GM06990 (cell line): ENCODE measurements around the gene PCYT1A.
A peak's percentile ranks its signal among the peaks of the same experiment; 100 is the strongest.
"Not testable (repeated sequence)": the region's sequence is repeated elsewhere in the genome, so short reads cannot be mapped to it uniquely, and the experiment has no call there.

Experiments
- DNase-seq: peaks from one replicate; pipeline ENCODE4 v3.0.0-alpha.2; 2011; ENCODE audit not compliant: insufficient read length; ENCODE audit errors: extremely low read depth
- H3K27me3 ChIP-seq: replicated peaks from 2 replicates; pipeline ENCODE4 v1.6.0; 2011; ENCODE audit warnings: low read length; ENCODE audit not compliant: control insufficient read depth, insufficient read depth
- H3K36me3 ChIP-seq: 2 replicates; pipeline ENCODE4 v1.5.1; 2011; ENCODE audit warnings: low read length; ENCODE audit not compliant: control insufficient read depth, insufficient read depth
- H3K4me3 ChIP-seq: replicated peaks from 2 replicates; pipeline ENCODE4 v1.5.1; 2011; ENCODE audit warnings: low read depth, mild to moderate bottlenecking, control low read depth, low read length
- CTCF ChIP-seq: IDR thresholded peaks from 2 replicates; pipeline ENCODE4 v1.5.1; 2011; ENCODE audit warnings: low read length, control low read depth, mild to moderate bottlenecking, inconsistent platforms; ENCODE audit not compliant: insufficient read depth, poor library complexity, severe bottlenecking

The PCYT1A gene

GRCh38 chr3:196184881-196185280 lies 102.6 kb downstream of the PCYT1A start:
- no peak for TF ChIP-seq CTCF
- Histone ChIP-seq H3K27me3 (no peaks in the 10 kb centered on the region), H3K36me3 (no peaks in the 10 kb centered on the region), H3K4me3 (no peak overlapping the region)
- DNase-seq = no peak

- DNase-seq, H3K27me3 ChIP-seq, H3K36me3 ChIP-seq, H3K4me3 ChIP-seq: not testable (repeated sequence)
Observed at GRCh38 chr3:196184169-196184432, 103.4 kb downstream of the PCYT1A start.

DNA sequence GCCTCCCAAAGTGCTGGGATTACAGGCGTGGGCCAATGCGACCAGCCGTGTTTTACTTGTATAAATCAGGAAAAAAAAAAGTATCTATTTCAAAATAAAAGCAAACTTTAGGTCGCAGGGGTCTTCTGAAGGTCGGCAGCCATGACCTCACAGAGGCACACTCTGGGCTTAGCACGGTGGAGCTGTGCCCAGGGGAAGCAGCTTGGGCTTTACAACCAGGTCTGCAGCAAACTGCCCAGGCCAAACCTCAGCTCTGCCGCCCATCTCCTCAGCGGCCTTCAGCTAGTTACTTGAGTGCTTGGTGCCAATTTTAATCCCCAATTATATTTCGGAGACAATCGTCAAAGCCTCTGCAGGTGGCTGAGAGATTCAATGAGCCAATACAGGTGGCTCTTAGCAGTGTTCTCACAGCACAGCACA lies 106.4 kb downstream of the PCYT1A start:
- H3K27me3 ChIP-seq = no peaks in the 10 kb centered on the region
- no peaks in the 10 kb centered on the region for H3K36me3 ChIP-seq
- peak; percentile 60 for DNase-seq
- TF ChIP-seq CTCF = no peak
- no peak overlapping the region for H3K4me3 ChIP-seq

DNA sequence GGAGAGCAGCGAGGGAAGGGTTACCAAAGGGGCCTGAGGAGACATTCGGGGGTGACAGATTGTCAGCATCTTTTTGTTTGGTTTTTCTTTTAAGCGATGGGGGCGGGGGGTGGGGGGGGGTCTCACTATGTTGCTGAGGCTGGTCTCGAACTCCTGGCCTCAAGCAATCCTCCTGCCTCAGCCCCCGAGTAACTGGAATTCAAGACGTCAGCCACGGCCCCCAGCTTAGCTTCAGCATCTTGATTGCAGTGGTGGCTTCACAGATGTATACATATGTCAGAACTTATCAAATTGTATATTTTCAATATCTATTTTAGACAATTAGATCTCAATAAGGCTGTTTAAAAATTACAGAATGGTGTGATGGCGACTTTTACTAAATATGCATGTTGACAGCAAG lies 107.2 kb downstream of the PCYT1A start:
- Histone ChIP-seq H3K36me3 (no peaks in the 10 kb centered on the region), H3K4me3 (peak overlapping the region; percentile 2), H3K27me3 (no peaks in the 10 kb centered on the region)
- no peak for TF ChIP-seq CTCF
- no peak for DNase-seq
